Measurements from ENCODE around the gene CREB1.

GRCh38 chr2:207480521-207481040 lies 49.2 kb upstream of the CREB1 start:
- TF ChIP-seq CTCF (IDR thresholded peaks at IDR 0.05) (no peak), EP300 (IDR thresholded peaks at IDR 0.05) (no peak)
